Tibial artery (tissue), 4 donors: ENCODE measurements around the gene ZNF585A.

Experiments
- DNase-seq, 2 donors: peaks; one replicate each; pipeline ENCODE4 v3.0.0-alpha.2; 2019
- H3K27ac ChIP-seq, 2 donors: fragments of 200-600 bp; sonication (generic) in 1 of 2; 1 replicate in 1 of 2; 2 replicates in 1 of 2; pipeline ENCODE4 v1.5.1; 2018 to 2019; ENCODE audit warnings: mild to moderate bottlenecking in 1 of 2
- H3K27me3 ChIP-seq, 2 donors: fragments of 200-600 bp; sonication (generic) in 1 of 2; one replicate each; pipeline versions ENCODE4 v1.5.1 to v1.6.0; 2016 to 2019
- H3K36me3 ChIP-seq, 3 donors: fragments of 200-600 bp; sonication (generic) in 2 of 3; one replicate each; pipeline ENCODE4 v1.5.1; 2016 to 2019; ENCODE audit warnings: mild to moderate bottlenecking in 2 of 3
- H3K4me1 ChIP-seq, 4 donors: fragments of 200-600 bp; sonication (generic) in 2 of 4; 1 replicate in 3 of 4; 2 replicates in 1 of 4; pipeline ENCODE4 v1.5.1; 2016 to 2019
- H3K4me3 ChIP-seq, 2 donors: fragments of 200-600 bp; sonication (generic) in 1 of 2; 1 replicate in 1 of 2; 2 replicates in 1 of 2; pipeline ENCODE4 v1.5.1; 2018 to 2019; ENCODE audit warnings: mild to moderate bottlenecking in 2 of 2
- H3K9me3 ChIP-seq, 3 donors: fragments of 200-600 bp; sonication (generic) in 1 of 3; one replicate each; pipeline ENCODE4 v1.5.1; 2016 to 2019
- CTCF ChIP-seq, 2 experiments: fragments of 200-600 bp in 1 of 2; fragments of 450-650 bp in 1 of 2; IDR thresholded peaks; one replicate each; pipeline ENCODE4 v1.5.1; 2017 to 2019; ENCODE audit warnings: antibody characterized with exemption in 2 of 2, mild to moderate bottlenecking in 1 of 2, moderate library complexity in 1 of 2
- intact Hi-C: fragments of 100-400 bp; cut with DNase I; formaldehyde crosslinking; loops from one replicate; pipeline ENCODE4 v1.15.0; 2023; ENCODE audit warnings: low total_unique reads

The ZNF585A gene

GRCh38 chr19:37172368-37173366 is at the start of gene ZNF585A:
Gene ZNF585A, minus strand, starts transcription at chr19:37172695. Its CDS starts 2,785 bp downstream, at chr19:37169910.
- DNase-seq = peak; percentile 95
- intact Hi-C loops = loop anchor here (5.0 kb wide), 1 partner anchor 45 kb away; the partner anchor contains the start of gene ZNF383
- Histone ChIP-seq H3K4me3 (peak within 1 kb of the TSS; percentile 58 to 70), H3K27ac (peak within 1 kb of the TSS; percentile 74 to 75), H3K4me1 (peaks cover 0 to 8% (median 0%) of the 10 kb centered on the region in 4 donors), H3K27me3 (no peaks in the 10 kb centered on the region), H3K9me3 (peaks cover 0 to 25% (median 6%) of the 10 kb centered on the region in 3 donors), H3K36me3 (peaks cover 21 to 30% (median 24%) of the 10 kb centered on the region in 3 donors)
- TF ChIP-seq CTCF (IDR thresholded peaks at IDR 0.05) = no peak

- peaks cover 0 to 25% (median 10%) of the 10 kb centered on the region in 4 donors for H3K4me1 ChIP-seq
- DNase-seq = no peak
- H3K27ac ChIP-seq = no peak overlapping the region
- no peaks in the 10 kb centered on the region for H3K27me3 ChIP-seq
- no peak for TF ChIP-seq CTCF (IDR thresholded peaks at IDR 0.05)
- peaks cover 0 to 15% (median 0%) of the 10 kb centered on the region in 3 donors for H3K9me3 ChIP-seq
- H3K36me3 ChIP-seq = peaks cover 29 to 50% (median 34%) of the 10 kb centered on the region in 3 donors
- H3K4me3 ChIP-seq = no peak overlapping the region
- intact Hi-C loops = loop anchor here (5.0 kb wide), 1 partner anchor 249 kb away; no protein-coding TSS in a partner anchor
Measured at GRCh38 chr19:37221136-37221535, 48.6 kb upstream of the ZNF585A start.

- DNase-seq = no peak
- peaks cover 0 to 12% (median 0%) of the 10 kb centered on the region in 3 donors for H3K9me3 ChIP-seq
- no peak for TF ChIP-seq CTCF (IDR thresholded peaks at IDR 0.05)
- no peaks in the 10 kb centered on the region for H3K27me3 ChIP-seq
- no peak overlapping the region for H3K4me3 ChIP-seq
- peaks cover 21 to 42% (median 26%) of the 10 kb centered on the region in 3 donors for H3K36me3 ChIP-seq
- H3K27ac ChIP-seq = no peak overlapping the region
- peaks cover 0 to 25% (median 10%) of the 10 kb centered on the region in 4 donors for H3K4me1 ChIP-seq
- intact Hi-C loops = loop anchor here (5.0 kb wide), 1 partner anchor 248 kb away; no protein-coding TSS in a partner anchor
Measured at GRCh38 chr19:37220383-37220782, 47.9 kb upstream of the ZNF585A start.

- Histone ChIP-seq H3K9me3 (peaks cover 0 to 12% (median 0%) of the 10 kb centered on the region in 3 donors), H3K27ac (peak overlapping the region; percentile 78 to 87), H3K27me3 (no peaks in the 10 kb centered on the region), H3K36me3 (peaks cover 13 to 26% (median 16%) of the 10 kb centered on the region in 3 donors), H3K4me3 (peak overlapping the region; percentile 77 to 79), H3K4me1 (peaks cover 0 to 25% (median 10%) of the 10 kb centered on the region in 4 donors)
- no peak for TF ChIP-seq CTCF (IDR thresholded peaks at IDR 0.05)
- intact Hi-C loops = loop anchor here (5.0 kb wide), 1 partner anchor 46 kb away; the partner anchor contains the start of gene ZNF585A
- no peak for DNase-seq
Measured at GRCh38 chr19:37218592-37218935, 46.1 kb upstream of the ZNF585A start.

- H3K4me3 ChIP-seq = peak within 1 kb of the TSS; percentile 77 to 79
- no peaks in the 10 kb centered on the region for H3K27me3 ChIP-seq
- H3K9me3 ChIP-seq = peaks cover 0 to 8% (median 0%) of the 10 kb centered on the region in 3 donors
- intact Hi-C loops = loop anchor here (5.0 kb wide), 1 partner anchor 46 kb away; the partner anchor contains the start of gene ZNF585A
- H3K27ac ChIP-seq = peak within 1 kb of the TSS; percentile 78 to 87
- peaks cover 0 to 25% (median 10%) of the 10 kb centered on the region in 4 donors for H3K4me1 ChIP-seq
- H3K36me3 ChIP-seq = peaks cover 13 to 22% (median 14%) of the 10 kb centered on the region in 3 donors
- DNase-seq = peak; percentile 89 to 91
- no peak for TF ChIP-seq CTCF (IDR thresholded peaks at IDR 0.05)
Measured at GRCh38 chr19:37217775-37218591, 45.5 kb upstream of the ZNF585A start, which contains the start of gene ZNF383. Gene ZNF383, plus strand, starts transcription at chr19:37218214. Its CDS starts 12,240 bp downstream, at chr19:37230454.
